GM12878 (cell line): ENCODE data around the gene PRR29. TPM values are rescaled to one million over a fixed set of nuclear protein-coding genes. Genes with fewer than 3 reads are reported as not detected.

Experiments used
- ATAC-seq: fragments of 200-7000 bp; cut with Tn5 transposase; 3 replicates; pipeline ENCODE4 v1.9.1; 2020; ENCODE audit warnings: mild to moderate bottlenecking, moderate library complexity
- BruUV-seq: library from RNA; stranded (reverse); fragments of 400-500 nt; replicated peaks from 2 replicates; lab custom pipeline; 2021; lab: Mats Ljungman, UMichigan
- CTCF ChIA-PET: fragments of 300-600 bp; sonication (Branson Sonifier 250); formaldehyde crosslinking; extraction: SDS; loops from one replicate; lab custom pipeline; 2021; ENCODE audit warnings: inconsistent platforms; lab: Yijun Ruan, JAX
- POLR2A ChIA-PET: fragments of 350-600 bp; formaldehyde crosslinking; extraction: SDS; loops from one replicate; lab custom pipeline; 2021; ENCODE audit warnings: inconsistent platforms; lab: Charles Lee
- RAD21 ChIA-PET: fragments of 300-600 bp; sonication (Branson Sonifier 250); formaldehyde crosslinking; loops from one replicate; lab custom pipeline; 2023; ENCODE audit warnings: antibody characterized with exemption; ENCODE audit not compliant: unreplicated experiment; lab: Charles Lee
- SMC1A ChIA-PET: fragments of 300-600 bp; sonication (Branson Sonifier 250); formaldehyde crosslinking; loops from one replicate; lab custom pipeline; 2023; ENCODE audit not compliant: unreplicated experiment, uncharacterized antibody; lab: Charles Lee
- DNase-seq: peaks from one replicate; pipeline ENCODE4 v3.0.0-alpha.2; 2011; ENCODE audit warnings: low read depth, low spot score
- FAIRE-seq: peaks from 3 replicates; lab custom pipeline; 2011; peaks lifted over from hg19 to GRCh38; lab: Jason Lieb, UNC
- H2AFZ ChIP-seq: 2 replicates; pipeline ENCODE4 v1.6.0; 2011; ENCODE audit warnings: low read depth, low read length, control low read depth; ENCODE audit not compliant: control insufficient read depth
- H3K27ac ChIP-seq: 2 replicates; pipeline ENCODE4 v1.5.1; 2011; ENCODE audit warnings: control low read depth; ENCODE audit not compliant: control insufficient read depth, insufficient read depth
- H3K27me3 ChIP-seq, 2 experiments: replicated peaks in 1 of 2; 2 replicates each; pipeline versions ENCODE4 v1.6.0 to v1.6.1; 2011; ENCODE audit warnings: low read length in 1 of 2; ENCODE audit not compliant: control insufficient read depth in 2 of 2, insufficient read depth in 2 of 2
- H3K36me3 ChIP-seq, 2 experiments: 2 replicates each; pipeline ENCODE4 v1.5.1; 2011; ENCODE audit warnings: low read length in 1 of 2; ENCODE audit not compliant: control insufficient read depth in 2 of 2, insufficient read depth in 2 of 2
- H3K4me1 ChIP-seq: 2 replicates; pipeline ENCODE4 v1.6.1; 2011; ENCODE audit warnings: mild to moderate bottlenecking, low read length, moderate library complexity, mixed read lengths; ENCODE audit not compliant: control insufficient read depth, insufficient read depth
- H3K4me2 ChIP-seq: 2 replicates; pipeline ENCODE4 v1.6.0; 2011; ENCODE audit warnings: control low read depth; ENCODE audit not compliant: control insufficient read depth, insufficient read depth
- H3K4me3 ChIP-seq: fragments of 200-600 bp; sonication (generic); 2 replicates; pipeline ENCODE4 v1.5.1; 2016
- H3K79me2 ChIP-seq: 2 replicates; pipeline ENCODE4 v1.6.0; 2011; ENCODE audit warnings: low read length; ENCODE audit not compliant: control insufficient read depth, insufficient read depth
- H3K9ac ChIP-seq: 2 replicates; pipeline ENCODE4 v1.8.0; 2011; ENCODE audit warnings: low read length, control low read depth, mixed read lengths; ENCODE audit not compliant: control insufficient read depth, insufficient read depth
- H3K9me3 ChIP-seq: replicated peaks from 3 replicates; pipeline ENCODE4 v1.5.1; 2011; ENCODE audit warnings: mild to moderate bottlenecking, low read length; ENCODE audit not compliant: control insufficient read depth, insufficient read depth
- H4K20me1 ChIP-seq: 2 replicates; pipeline ENCODE4 v1.6.0; 2011; ENCODE audit not compliant: control insufficient read depth, insufficient read depth
- ATF7 ChIP-seq: fragments of 450-650 bp; IDR thresholded peaks from 2 replicates; pipeline ENCODE4 v1.6.1; 2016; ENCODE audit warnings: low read depth, mild to moderate bottlenecking
- CBX5 ChIP-seq: sonication (generic); IDR thresholded peaks from 2 replicates; pipeline ENCODE4 v1.6.1; 2016; ENCODE audit warnings: low read depth, moderate library complexity, mild to moderate bottlenecking, inconsistent platforms
- CHD1 ChIP-seq: IDR thresholded peaks from 2 replicates; pipeline ENCODE4 v1.6.1; 2012; ENCODE audit warnings: low read depth, low read length, improper control_type of control experiment
- EP300 ChIP-seq, 2 experiments: fragments of 150-350 bp in 1 of 2; IDR thresholded peaks; 2 replicates each; pipeline ENCODE4 v1.6.1; 2011 to 2012; ENCODE audit warnings: low read depth in 2 of 2, low read length in 2 of 2, borderline replicate concordance in 1 of 2, improper control_type of control experiment in 1 of 2, inconsistent platforms in 1 of 2; ENCODE audit not compliant: control insufficient read depth in 1 of 2
- IRF3 ChIP-seq: fragments of 450-650 bp; IDR thresholded peaks from 2 replicates; pipeline ENCODE4 v1.6.1; 2014; ENCODE audit warnings: mild to moderate bottlenecking
- IRF4 ChIP-seq: IDR thresholded peaks from 2 replicates; pipeline ENCODE4 v1.6.1; 2011; ENCODE audit warnings: low read depth, low read length
- MYC ChIP-seq: IDR thresholded peaks from 2 replicates; pipeline ENCODE4 v1.6.1; 2011; ENCODE audit warnings: mild to moderate bottlenecking, low read length, moderate library complexity, inconsistent platforms; ENCODE audit not compliant: insufficient read depth, insufficient replicate concordance, insufficient read length, severe bottlenecking
- NFIC ChIP-seq: IDR thresholded peaks from 2 replicates; pipeline ENCODE4 v1.6.1; 2012; ENCODE audit warnings: low read depth, mild to moderate bottlenecking, inconsistent platforms, low read length, moderate library complexity
- POU2F2 ChIP-seq: IDR thresholded peaks from 3 replicates; pipeline ENCODE4 v1.6.1; 2011; ENCODE audit warnings: low read depth, mild to moderate bottlenecking, low read length, borderline replicate concordance
- RFX5 ChIP-seq: IDR thresholded peaks from 2 replicates; pipeline ENCODE4 v1.6.1; 2011; ENCODE audit warnings: low read depth, low read length, improper control_type of control experiment
- SMAD5 ChIP-seq: IDR thresholded peaks from 2 replicates; pipeline ENCODE4 v1.6.1; 2016; ENCODE audit warnings: antibody characterized with exemption, low read depth
- SMC3 ChIP-seq: IDR thresholded peaks from 2 replicates; pipeline ENCODE4 v1.6.1; 2011; ENCODE audit warnings: low read length, improper control_type of control experiment, borderline replicate concordance
- SUPT20H ChIP-seq: IDR thresholded peaks from 2 replicates; pipeline ENCODE4 v1.6.1; 2011; ENCODE audit warnings: low read depth, mild to moderate bottlenecking, low read length, moderate library complexity, borderline replicate concordance; ENCODE audit not compliant: control insufficient read depth
- ZNF274 ChIP-seq: IDR thresholded peaks from one replicate; pipeline ENCODE4 v1.8.0; 2011; ENCODE audit not compliant: insufficient read length, insufficient read depth
- ZZZ3 ChIP-seq: IDR thresholded peaks from 2 replicates; pipeline ENCODE4 v1.6.1; 2011; ENCODE audit warnings: low read depth; ENCODE audit not compliant: control insufficient read depth, insufficient read length
- WGBS: methylation state at CpG from one replicate; pipeline ENCODE4 v1.1.6; 2016; ENCODE audit warnings: low lambda C conversion rate; ENCODE audit not compliant: insufficient replicate concordance, insufficient coverage; ENCODE audit errors: missing lambda C conversion rate; 5-methylcytosine and 5-hydroxymethylcytosine counted together
- in situ Hi-C: fragments of 300-500 bp; cut with MboI; formaldehyde crosslinking; loops from 9 replicates; pipeline ENCODE4 v1.14.3; 2018; ENCODE audit warnings: mixed read lengths
- intact Hi-C: fragments of 100-400 bp; cut with micrococcal nuclease; formaldehyde crosslinking; loops from one replicate; pipeline ENCODE4 v1.14.2; 2022; ENCODE audit not compliant: unreplicated experiment
- polyA plus RNA-seq, 11 experiments: library from polyadenylated mRNA; depleted of rRNA in 4 of 11; unstranded in 6 of 11; stranded (reverse) in 5 of 11; fragments of >200 nt; fragmentation: Nextera tagmentation in 4 of 11; fragmentation: Illumina TruSeq in 1 of 11; extraction: Ambion mirVana in 4 of 11; extraction: Trizol in 1 of 11; gene quantifications; 1 replicate in 1 of 11; 2 replicates in 10 of 11; pipeline versions ENCODE4 v1.2.1 to v1.2.3, GENCODE V29; 2011 to 2016; ENCODE audit warnings: inconsistent platforms in 2 of 11, missing spikeins in 2 of 11, low read depth in 1 of 11
- total RNA-seq, 4 experiments: library from RNA; depleted of rRNA in 3 of 4; stranded (reverse); fragments of >200 nt in 3 of 4; fragmentation: Illumina TruSeq in 1 of 4; extraction: Trizol in 1 of 4; gene quantifications; 2 replicates each; pipeline versions ENCODE4 v1.2.1 to v1.2.3, GENCODE V29; 2013 to 2021
- TF ChIP-seq, protein P1 (sequence below): IDR thresholded peaks from 2 replicates; pipeline ENCODE4 v1.6.1; 2012; ENCODE audit warnings: improper control_type of control experiment, low read depth, low read length; ENCODE audit not compliant: insufficient replicate concordance

PRR29 gene
- total and polyA plus RNA-seq, 10 of the 15 experiments (the other 5 are each of a cell fraction or from before 2014, with no cell fraction given): 0.01 to 2.4 (median 0.18) TPM; not detected in 3

- ChIA-PET CTCF (interaction anchor here (0.8 to 3.6 kb wide), 26 partner anchors 9 to 306 kb away, joined by 3 to 46 read pairs (median 5); partner anchors contain the start of genes ERN1, GH1 and ICAM2), SMC1A (interaction anchor here (0.9 to 2.5 kb wide), 9 partner anchors 25 to 144 kb away, joined by 5 to 22 read pairs (median 8); partner anchors contain the start of genes GH1 and ICAM2)
- Histone ChIP-seq H3K9me3 (no peaks in the 10 kb centered on the region), H3K79me2 (no peaks in the 10 kb centered on the region)
- BruUV-seq: no TSS peak
- intact Hi-C loops: loop anchor here (1.0 kb wide), 1 partner anchor 70 kb away; no protein-coding TSS in a partner anchor
- no peak for TF ChIP-seq MYC
- TF ChIP-seq POU2F2: no peak
- TF ChIP-seq ATF7: no peak
- no peak for TF ChIP-seq SMC3
- no peak for TF ChIP-seq ZZZ3
- no peak for TF ChIP-seq IRF3
- TF ChIP-seq, protein P1, sequence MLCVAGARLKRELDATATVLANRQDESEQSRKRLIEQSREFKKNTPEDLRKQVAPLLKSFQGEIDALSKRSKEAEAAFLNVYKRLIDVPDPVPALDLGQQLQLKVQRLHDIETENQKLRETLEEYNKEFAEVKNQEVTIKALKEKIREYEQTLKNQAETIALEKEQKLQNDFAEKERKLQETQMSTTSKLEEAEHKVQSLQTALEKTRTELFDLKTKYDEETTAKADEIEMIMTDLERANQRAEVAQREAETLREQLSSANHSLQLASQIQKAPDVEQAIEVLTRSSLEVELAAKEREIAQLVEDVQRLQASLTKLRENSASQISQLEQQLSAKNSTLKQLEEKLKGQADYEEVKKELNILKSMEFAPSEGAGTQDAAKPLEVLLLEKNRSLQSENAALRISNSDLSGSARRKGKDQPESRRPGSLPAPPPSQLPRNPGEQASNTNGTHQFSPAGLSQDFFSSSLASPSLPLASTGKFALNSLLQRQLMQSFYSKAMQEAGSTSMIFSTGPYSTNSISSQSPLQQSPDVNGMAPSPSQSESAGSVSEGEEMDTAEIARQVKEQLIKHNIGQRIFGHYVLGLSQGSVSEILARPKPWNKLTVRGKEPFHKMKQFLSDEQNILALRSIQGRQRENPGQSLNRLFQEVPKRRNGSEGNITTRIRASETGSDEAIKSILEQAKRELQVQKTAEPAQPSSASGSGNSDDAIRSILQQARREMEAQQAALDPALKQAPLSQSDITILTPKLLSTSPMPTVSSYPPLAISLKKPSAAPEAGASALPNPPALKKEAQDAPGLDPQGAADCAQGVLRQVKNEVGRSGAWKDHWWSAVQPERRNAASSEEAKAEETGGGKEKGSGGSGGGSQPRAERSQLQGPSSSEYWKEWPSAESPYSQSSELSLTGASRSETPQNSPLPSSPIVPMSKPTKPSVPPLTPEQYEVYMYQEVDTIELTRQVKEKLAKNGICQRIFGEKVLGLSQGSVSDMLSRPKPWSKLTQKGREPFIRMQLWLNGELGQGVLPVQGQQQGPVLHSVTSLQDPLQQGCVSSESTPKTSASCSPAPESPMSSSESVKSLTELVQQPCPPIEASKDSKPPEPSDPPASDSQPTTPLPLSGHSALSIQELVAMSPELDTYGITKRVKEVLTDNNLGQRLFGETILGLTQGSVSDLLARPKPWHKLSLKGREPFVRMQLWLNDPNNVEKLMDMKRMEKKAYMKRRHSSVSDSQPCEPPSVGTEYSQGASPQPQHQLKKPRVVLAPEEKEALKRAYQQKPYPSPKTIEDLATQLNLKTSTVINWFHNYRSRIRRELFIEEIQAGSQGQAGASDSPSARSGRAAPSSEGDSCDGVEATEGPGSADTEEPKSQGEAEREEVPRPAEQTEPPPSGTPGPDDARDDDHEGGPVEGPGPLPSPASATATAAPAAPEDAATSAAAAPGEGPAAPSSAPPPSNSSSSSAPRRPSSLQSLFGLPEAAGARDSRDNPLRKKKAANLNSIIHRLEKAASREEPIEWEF: no peak
- TF ChIP-seq SMAD5: no peak
- TF ChIP-seq EP300 (IDR thresholded peaks at IDR 0.05; ENCODE audit: borderline replicate concordance in 1 of 2, control insufficient read depth in 1 of 2, low read depth in 2 of 2, low read length in 2 of 2): no peak
- TF ChIP-seq ZNF274: no peak
- TF ChIP-seq CHD1: no peak
- TF ChIP-seq RFX5: no peak
- no peak for TF ChIP-seq SUPT20H
- no peak for TF ChIP-seq IRF4
- TF ChIP-seq CBX5: no peak
- TF ChIP-seq NFIC: no peak
- TF ChIP-seq, all 136 proteins: peak for 0
- Histone ChIP-seq H4K20me1 (no peaks in the 10 kb centered on the region), H3K4me2 (no peak overlapping the region), H3K36me3 (no peaks in the 10 kb centered on the region), H2AFZ (no peak overlapping the region), H3K9ac (no peak overlapping the region), H3K27ac (no peak overlapping the region), H3K27me3 (no peaks in the 10 kb centered on the region; a peak in 3 of 4 replicates), H3K4me3 (no peak overlapping the region), H3K4me1 (no peaks in the 10 kb centered on the region)
- no peak for DNase-seq
- no peak for FAIRE-seq
- ChIA-PET POLR2A (interaction anchor here (0.6 to 1.6 kb wide), 2 partner anchors 32 to 70 kb away, joined by 4 to 5 read pairs; no protein-coding TSS in a partner anchor), RAD21 (interaction anchor here (0.8 to 1.6 kb wide), 8 partner anchors 36 to 144 kb away, joined by 3 to 24 read pairs (median 4); partner anchors contain the start of gene GH1)
- 67% methylated on average over 21 of the region's 21 CpGs for WGBS
- no peak for ATAC-seq
- in situ Hi-C loops: no loop called here
These were observed 8.4 kb upstream of the PRR29 start for GRCh38 chr17:63989622-63990345.
